ENCODE measurements around the gene ELOA. TPM values are rescaled to one million over a fixed set of nuclear protein-coding genes. Genes with fewer than 3 reads are reported as not detected.

Gene ELOA
- total and polyA plus RNA-seq, 9 of the 15 experiments (the other 6 are each of a cell fraction or from before 2014, with no cell fraction given) = 31.9 to 98.6 (median 61.3) TPM

- TF ChIP-seq HDAC6 (IDR thresholded peaks at IDR 0.05; ENCODE audit: low read depth, low read length) (no peak), MTA1 (IDR thresholded peaks at IDR 0.05; ENCODE audit: borderline replicate concordance) (no peak), ZFP91 (CRISPR knock-in tag; IDR thresholded peaks at IDR 0.05) (no peak), ZNF217 (CRISPR knock-in tag; IDR thresholded peaks at IDR 0.05) (no peak), ZC3H11A (IDR thresholded peaks at IDR 0.05; ENCODE audit: low read depth, low read length) (0 out of 2 replicates have a peak, but pooled peaks have one; percentile 67), EP300 (IDR thresholded peaks at IDR 0.05; ENCODE audit: low read length) (no peak), CCNT2 (IDR thresholded peaks at IDR 0.05; ENCODE audit: borderline replicate concordance, extremely low read depth, insufficient read length, low read depth, low read length) (no peak), TOE1 (IDR thresholded peaks at IDR 0.05; ENCODE audit: borderline replicate concordance) (0 out of 2 replicates have a peak, but pooled peaks have one; percentile 32), TOE1 (CRISPR knock-in tag; IDR thresholded peaks at IDR 0.05; ENCODE audit: borderline replicate concordance, low read depth) (no peak), ZNF79 (CRISPR knock-in tag; IDR thresholded peaks at IDR 0.05; ENCODE audit: low read depth) (no peak), ZBTB8A (IDR thresholded peaks at IDR 0.05; ENCODE audit: partially characterized antibody) (no peak), ZBTB33 (CRISPR knock-in tag; IDR thresholded peaks at IDR 0.05) (no peak), PHTF2 (CRISPR knock-in tag; IDR thresholded peaks at IDR 0.05) (no peak), GABPA (tag; conservative IDR thresholded peaks at IDR 0.05; ENCODE audit: low read depth) (no peak), MBD1 (CRISPR knock-in tag; IDR thresholded peaks at IDR 0.05) (no peak), DEAF1 (CRISPR knock-in tag; IDR thresholded peaks at IDR 0.05) (no peak), TARDBP (IDR thresholded peaks at IDR 0.05) (no peak), ZNF274 (IDR thresholded peaks at IDR 0.05; ENCODE audit: borderline replicate concordance, low read depth, low read length) (no peak), MYNN (IDR thresholded peaks at IDR 0.05) (peak; percentile 59; the same call in 1 of the 2 replicates), MYNN (CRISPR knock-in tag; IDR thresholded peaks at IDR 0.05) (no peak)
These were observed 29.0 kb downstream of the ELOA start (continued) for GRCh38 chr1:23772049-23772853.

Data from K562 (cell line).